Keratinocyte (primary cell): ENCODE results near the gene TTL. TPM values are rescaled to one million over a fixed set of nuclear protein-coding genes. Genes with fewer than 3 reads are reported as not detected.

Source experiments
- DNase-seq: peaks from one replicate; pipeline ENCODE4 v3.0.0-alpha.2; 2011; ENCODE audit warnings: low read depth, missing footprints, low spot score
- FAIRE-seq: peaks from 2 replicates; lab custom pipeline; 2011; peaks lifted over from hg19 to GRCh38; lab: Jason Lieb, UNC
- H2AFZ ChIP-seq: 2 replicates; pipeline ENCODE4 v1.6.0; 2012; ENCODE audit warnings: low read length, control low read depth, inconsistent platforms; ENCODE audit not compliant: control insufficient read depth
- H3K27ac ChIP-seq: 2 replicates; pipeline ENCODE4 v1.5.1; 2011; ENCODE audit warnings: low read length; ENCODE audit not compliant: control insufficient read depth, insufficient read depth
- H3K27me3 ChIP-seq: 3 replicates; pipeline ENCODE4 v1.6.0; 2011; ENCODE audit warnings: low read length; ENCODE audit not compliant: control insufficient read depth, insufficient read depth; ENCODE audit errors: extremely low read depth
- H3K36me3 ChIP-seq, 2 experiments: 2 replicates in 1 of 2; 3 replicates in 1 of 2; pipeline ENCODE4 v1.5.1; 2011; ENCODE audit warnings: low read length in 2 of 2, mild to moderate bottlenecking in 1 of 2; ENCODE audit not compliant: control insufficient read depth in 2 of 2, insufficient read depth in 2 of 2; ENCODE audit errors: extremely low read depth in 1 of 2
- H3K4me1 ChIP-seq: 3 replicates; pipeline ENCODE4 v1.5.1; 2011; ENCODE audit warnings: low read length; ENCODE audit not compliant: control insufficient read depth, insufficient read depth; ENCODE audit errors: extremely low read depth
- H3K4me2 ChIP-seq: 3 replicates; pipeline ENCODE4 v1.6.0; 2011; ENCODE audit warnings: low read depth, low read length; ENCODE audit not compliant: control insufficient read depth, insufficient read depth; ENCODE audit errors: extremely low read depth
- H3K4me3 ChIP-seq, 3 experiments: fragments of 200-600 bp in 1 of 3; sonication (generic) in 1 of 3; 2 replicates in 2 of 3; 3 replicates in 1 of 3; pipeline ENCODE4 v1.5.1; 2011 to 2016; ENCODE audit warnings: low read length in 3 of 3, mild to moderate bottlenecking in 3 of 3, control low read depth in 2 of 3, inconsistent platforms in 1 of 3, low read depth in 1 of 3, mixed read lengths in 1 of 3, mixed run types in 1 of 3, moderate library complexity in 1 of 3; ENCODE audit not compliant: control insufficient read depth in 2 of 3, insufficient read depth in 2 of 3; ENCODE audit errors: extremely low read depth in 1 of 3
- H3K79me2 ChIP-seq: 2 replicates; pipeline ENCODE4 v1.6.0; 2012; ENCODE audit warnings: low read length; ENCODE audit not compliant: control insufficient read depth, insufficient read depth
- H3K9ac ChIP-seq: 3 replicates; pipeline ENCODE4 v1.6.0; 2011; ENCODE audit warnings: low read length; ENCODE audit not compliant: control insufficient read depth, insufficient read depth; ENCODE audit errors: extremely low read depth
- H3K9me1 ChIP-seq: 3 replicates; pipeline ENCODE4 v1.6.0; 2011; ENCODE audit warnings: low read length; ENCODE audit not compliant: control insufficient read depth, insufficient read depth; ENCODE audit errors: extremely low read depth
- H3K9me3 ChIP-seq: 2 replicates; pipeline ENCODE4 v1.5.1; 2012; ENCODE audit warnings: low read depth, low read length; ENCODE audit not compliant: control insufficient read depth
- H4K20me1 ChIP-seq: 3 replicates; pipeline ENCODE4 v1.6.0; 2011; ENCODE audit warnings: low read length; ENCODE audit not compliant: control insufficient read depth, insufficient read depth; ENCODE audit errors: extremely low read depth
- CTCF ChIP-seq, 3 experiments: IDR thresholded peaks in 1 of 3; conservative IDR thresholded peaks in 1 of 3; optimal IDR thresholded peaks in 1 of 3; 2 replicates in 2 of 3; 3 replicates in 1 of 3; pipeline versions ENCODE3 to v1.5.1; 2011; ENCODE audit warnings: low read length in 3 of 3, mild to moderate bottlenecking in 3 of 3, moderate library complexity in 2 of 3, control low read depth in 1 of 3, inconsistent platforms in 1 of 3; ENCODE audit not compliant: insufficient read depth in 2 of 3; ENCODE audit errors: extremely low read depth in 1 of 3
- EZH2 ChIP-seq: IDR thresholded peaks from one replicate; pipeline ENCODE4 v1.6.1; 2012; ENCODE audit warnings: inconsistent platforms, mild to moderate bottlenecking, low read length, moderate library complexity
- dilution Hi-C: fragments of 300-500 bp; cut with MboI; formaldehyde crosslinking; loops from one replicate; pipeline ENCODE4 v1.7.0; 2020; ENCODE audit warnings: low sequenced_read_pairs; ENCODE audit not compliant: extremely low pct_ligation_motif_present
- polyA plus RNA-seq, 5 experiments: library from polyadenylated mRNA; depleted of rRNA in 3 of 5; stranded (reverse) in 3 of 5; stranded (forward) in 1 of 5; unstranded in 1 of 5; fragments of >200 nt; gene quantifications; 1 replicate in 1 of 5; 2 replicates in 3 of 5; 3 replicates in 1 of 5; pipeline versions ENCODE4 v1.2.1 to v1.2.3, GENCODE V29; 2011 to 2012; ENCODE audit warnings: missing spikeins in 2 of 5, low read depth in 1 of 5, low replicate concordance in 1 of 5

TTL gene
- polyA plus RNA-seq, 1 donor (not counting 4 experiments of a cell fraction or from before 2014, with no cell fraction given) = 37.9 TPM

- dilution Hi-C loops = no loop called here
- TF ChIP-seq CTCF (optimal IDR thresholded peaks at IDR 0.05 in 1 of 3, IDR thresholded peaks at IDR 0.05 in 1 of 3, conservative IDR thresholded peaks at IDR 0.05 in 1 of 3; ENCODE audit: extremely low read depth in 1 of 3, insufficient read depth in 2 of 3, low read length in 3 of 3) = no peak
- TF ChIP-seq EZH2 = no peak
- FAIRE-seq = no peak
Measured at GRCh38 chr2:112449854-112450253, 32.1 kb upstream of the TTL start.

GRCh38 chr2:112451317-112451716 is 30.6 kb upstream of the TTL start:
- FAIRE-seq (no peak), DNase-seq (no peak)
- Histone ChIP-seq H3K9me3 (no peaks in the 10 kb centered on the region), H3K27me3 (no peaks in the 10 kb centered on the region), H3K27ac (no peak overlapping the region), H3K79me2 (no peaks in the 10 kb centered on the region), H4K20me1 (no peaks in the 10 kb centered on the region), H3K4me3 (no peak overlapping the region), H3K4me2 (no peak overlapping the region), H3K4me1 (no peaks in the 10 kb centered on the region), H3K9ac (no peak overlapping the region), H2AFZ (no peak overlapping the region), H3K9me1 (no peaks in the 10 kb centered on the region), H3K36me3 (no peaks in the 10 kb centered on the region)
- TF ChIP-seq CTCF (optimal IDR thresholded peaks at IDR 0.05 in 1 of 3, IDR thresholded peaks at IDR 0.05 in 1 of 3, conservative IDR thresholded peaks at IDR 0.05 in 1 of 3; ENCODE audit: extremely low read depth in 1 of 3, insufficient read depth in 2 of 3, low read length in 3 of 3) = no peak
- TF ChIP-seq EZH2 = no peak
- dilution Hi-C loops = no loop called here

More at GRCh38 chr2:112449854-112450253, 32.1 kb upstream of the TTL start:
- Histone ChIP-seq H2AFZ (no peak overlapping the region), H3K79me2 (no peaks in the 10 kb centered on the region), H3K4me2 (no peak overlapping the region), H3K27ac (no peak overlapping the region), H3K9me1 (no peaks in the 10 kb centered on the region), H3K36me3 (no peaks in the 10 kb centered on the region), H3K4me3 (no peak overlapping the region), H3K27me3 (no peaks in the 10 kb centered on the region), H3K9ac (no peak overlapping the region), H3K4me1 (no peaks in the 10 kb centered on the region), H3K9me3 (no peaks in the 10 kb centered on the region), H4K20me1 (no peaks in the 10 kb centered on the region)
- DNase-seq = no peak
